Measurements from ENCODE around the gene DCAF15. TPM values are rescaled to one million over a fixed set of nuclear protein-coding genes. Genes with fewer than 3 reads are reported as not detected.

DCAF15 gene
- total RNA-seq, 1 experiment from 2014 or later, result 43.0 TPM

DNA sequence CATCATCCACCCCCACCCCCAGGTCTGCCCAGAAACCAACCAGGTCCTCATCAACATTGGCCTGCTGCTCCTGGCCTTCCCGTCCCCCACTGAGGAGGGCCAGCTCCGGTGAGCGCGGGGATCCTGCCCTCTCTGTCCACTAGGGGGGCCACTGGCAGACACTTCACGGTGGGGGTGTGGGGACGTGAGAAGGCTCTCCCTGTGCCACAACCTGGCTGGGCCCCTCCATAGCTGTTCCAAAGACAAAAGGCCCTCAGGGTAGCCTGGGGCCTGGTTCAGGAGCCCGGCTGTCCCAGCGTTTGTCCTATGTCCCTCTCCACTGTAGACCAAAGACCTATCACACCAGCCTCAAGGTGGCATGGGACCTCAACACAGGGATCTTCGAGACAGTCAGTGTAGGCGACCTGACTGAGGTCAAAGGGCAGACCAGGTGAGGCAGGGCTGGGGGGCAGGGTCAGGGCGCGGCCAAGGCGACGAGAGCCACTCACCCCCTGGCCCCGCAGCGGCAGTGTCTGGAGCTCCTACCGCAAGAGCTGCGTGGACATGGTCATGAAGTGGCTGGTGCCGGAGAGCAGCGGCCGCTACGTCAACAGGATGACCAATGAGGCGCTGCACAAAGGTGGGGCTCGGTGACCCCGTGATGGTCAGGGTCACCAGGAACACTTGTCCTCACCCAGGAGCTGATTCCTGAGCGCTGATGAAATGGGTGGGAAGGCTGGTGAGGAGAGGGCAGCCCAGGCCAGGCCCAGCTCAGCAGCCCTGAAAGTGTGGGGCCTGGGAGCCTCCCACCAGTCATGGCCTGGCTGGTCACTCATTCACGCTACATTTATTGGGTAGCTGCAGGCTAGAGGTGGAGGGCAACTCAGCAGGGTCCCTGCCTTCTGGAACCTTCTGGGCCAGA, 7.9 kb downstream of the DCAF15 start:
- TF ChIP-seq, protein P1, sequence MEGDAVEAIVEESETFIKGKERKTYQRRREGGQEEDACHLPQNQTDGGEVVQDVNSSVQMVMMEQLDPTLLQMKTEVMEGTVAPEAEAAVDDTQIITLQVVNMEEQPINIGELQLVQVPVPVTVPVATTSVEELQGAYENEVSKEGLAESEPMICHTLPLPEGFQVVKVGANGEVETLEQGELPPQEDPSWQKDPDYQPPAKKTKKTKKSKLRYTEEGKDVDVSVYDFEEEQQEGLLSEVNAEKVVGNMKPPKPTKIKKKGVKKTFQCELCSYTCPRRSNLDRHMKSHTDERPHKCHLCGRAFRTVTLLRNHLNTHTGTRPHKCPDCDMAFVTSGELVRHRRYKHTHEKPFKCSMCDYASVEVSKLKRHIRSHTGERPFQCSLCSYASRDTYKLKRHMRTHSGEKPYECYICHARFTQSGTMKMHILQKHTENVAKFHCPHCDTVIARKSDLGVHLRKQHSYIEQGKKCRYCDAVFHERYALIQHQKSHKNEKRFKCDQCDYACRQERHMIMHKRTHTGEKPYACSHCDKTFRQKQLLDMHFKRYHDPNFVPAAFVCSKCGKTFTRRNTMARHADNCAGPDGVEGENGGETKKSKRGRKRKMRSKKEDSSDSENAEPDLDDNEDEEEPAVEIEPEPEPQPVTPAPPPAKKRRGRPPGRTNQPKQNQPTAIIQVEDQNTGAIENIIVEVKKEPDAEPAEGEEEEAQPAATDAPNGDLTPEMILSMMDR (IDR thresholded peaks at IDR 0.05; ENCODE audit: insufficient read depth in 1 of 2, low read depth in 1 of 2, low read length in 1 of 2, severe bottlenecking in 1 of 2, unreplicated experiment in 1 of 2), result peak in 1 of 2 experiments; percentile 27
- Mint-ChIP-seq H3K27me3 (ENCODE audit: insufficient read depth, unreplicated experiment) (no peaks in the 10 kb centered on the region), H3K36me3 (ENCODE audit: insufficient read depth, unreplicated experiment) (peaks cover 47% of the 10 kb centered on the region), H3K4me1 (ENCODE audit: low read depth, unreplicated experiment) (no peaks in the 10 kb centered on the region), H3K9me3 (ENCODE audit: unreplicated experiment) (no peaks in the 10 kb centered on the region), H3K27ac (ENCODE audit: unreplicated experiment) (no peak overlapping the region), H3K4me3 (ENCODE audit: unreplicated experiment) (no peak overlapping the region)
- H3K4me3 ChIP-seq (ENCODE audit: low read depth, low read length), result no peak overlapping the region
- POLR2A ChIA-PET, result interaction anchor here (0.5 kb wide), 1 partner anchor 27 kb away, joined by 3 read pairs; no protein-coding TSS in a partner anchor
- H3K4me1 ChIP-seq, result no peaks in the 10 kb centered on the region
- no TSS peak for BruUV-seq (replicated peaks)
- intact Hi-C loops (cut with micrococcal nuclease; ENCODE audit: unreplicated experiment), result no loop called here
- H3K9me3 ChIP-seq, result no peaks in the 10 kb centered on the region
- peak in 1 of 2 experiments; percentile 36 for DNase-seq
- no peaks in the 10 kb centered on the region for H3K27me3 ChIP-seq (replicated peaks; ENCODE audit: control insufficient read depth, insufficient read depth, low read length)
- H3K36me3 ChIP-seq (ENCODE audit: control insufficient read depth, insufficient read depth, low read length), result peaks cover 5% of the 10 kb centered on the region
- CTCF ChIA-PET, result interaction anchor here (0.6 kb wide), 3 partner anchors 28 to 386 kb away, joined by 3 to 4 read pairs (median 3); no protein-coding TSS in a partner anchor

DNA sequence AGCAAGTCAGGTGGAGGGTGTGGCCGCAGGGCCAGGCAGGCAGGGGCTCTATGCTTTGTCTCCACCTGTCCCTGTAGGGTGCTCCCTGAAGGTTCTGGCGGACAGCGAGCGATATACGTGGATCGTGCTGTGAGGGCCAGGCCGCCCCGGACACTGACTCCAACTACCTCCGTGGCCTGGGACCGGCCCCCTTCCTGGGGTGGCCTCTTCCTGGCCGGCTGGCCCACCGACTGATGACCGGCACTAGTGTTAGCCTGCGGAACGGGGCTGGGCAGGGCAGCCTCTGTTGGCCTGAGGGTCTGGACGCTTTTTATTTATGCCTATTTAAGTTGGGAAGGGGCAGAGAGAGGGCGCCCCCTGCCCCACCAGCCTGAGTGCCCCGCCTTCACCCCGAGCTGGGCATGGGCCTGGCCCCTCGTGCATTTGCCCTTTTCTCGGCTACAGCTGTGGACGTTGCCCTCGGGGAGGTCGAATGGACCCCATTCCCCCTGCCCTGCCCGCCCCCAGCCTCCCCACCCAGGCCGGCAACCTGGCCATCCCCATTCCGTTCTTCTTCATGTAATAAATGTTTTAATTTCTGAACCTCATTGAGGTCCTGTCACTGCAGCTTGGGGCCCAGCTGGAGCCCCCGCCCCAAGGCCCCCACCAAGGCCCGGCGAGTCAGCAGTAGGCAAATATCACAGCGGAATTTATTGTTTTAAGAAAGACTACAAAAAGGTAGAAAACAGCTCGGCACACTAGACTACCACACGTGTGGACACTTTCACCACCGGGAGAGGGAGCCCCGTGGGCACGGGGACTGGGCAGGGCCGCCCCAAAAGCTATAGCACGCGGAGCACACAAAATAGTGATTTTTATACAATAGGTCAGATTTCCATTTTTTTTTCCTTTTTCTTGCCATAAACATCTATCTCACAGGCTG, 8.8 kb downstream of the DCAF15 start:
- DNase-seq, result no peak
- Mint-ChIP-seq H3K27me3 (ENCODE audit: insufficient read depth, unreplicated experiment) (no peaks in the 10 kb centered on the region), H3K27ac (ENCODE audit: unreplicated experiment) (no peak overlapping the region), H3K4me3 (ENCODE audit: unreplicated experiment) (no peak overlapping the region), H3K36me3 (ENCODE audit: insufficient read depth, unreplicated experiment) (peaks cover 40% of the 10 kb centered on the region), H3K4me1 (ENCODE audit: low read depth, unreplicated experiment) (no peaks in the 10 kb centered on the region), H3K9me3 (ENCODE audit: unreplicated experiment) (no peaks in the 10 kb centered on the region)
- TF ChIP-seq, protein P1 (IDR thresholded peaks at IDR 0.05; ENCODE audit: insufficient read depth in 1 of 2, low read depth in 1 of 2, low read length in 1 of 2, severe bottlenecking in 1 of 2, unreplicated experiment in 1 of 2), result no peak
- ChIA-PET CTCF (interaction anchor here (1.0 kb wide), 1 partner anchor 67 kb away, joined by 7 read pairs; the partner anchor contains the start of gene RLN3), POLR2A (interaction anchor here (0.5 kb wide), 1 partner anchor 9 kb away, joined by 17 read pairs; the partner anchor contains the start of gene DCAF15)
- Histone ChIP-seq H3K4me3 (ENCODE audit: low read depth, low read length) (no peak overlapping the region), H3K27me3 (replicated peaks; ENCODE audit: control insufficient read depth, insufficient read depth, low read length) (no peaks in the 10 kb centered on the region), H3K9me3 (no peaks in the 10 kb centered on the region), H3K36me3 (ENCODE audit: control insufficient read depth, insufficient read depth, low read length) (peaks cover 5% of the 10 kb centered on the region), H3K4me1 (no peaks in the 10 kb centered on the region)
- BruUV-seq (replicated peaks), result no TSS peak
- intact Hi-C loops (cut with micrococcal nuclease; ENCODE audit: unreplicated experiment), result no loop called here

Data from Caco-2 (cell line).